ENCODE data around the gene ANGPT4. TPM values are rescaled to one million over a fixed set of nuclear protein-coding genes. Genes with fewer than 3 reads are reported as not detected.

The ANGPT4 gene
- total RNA-seq, 4 donors from 2014 or later = 0.63 to 4.7 (median 1.3) TPM

DNA sequence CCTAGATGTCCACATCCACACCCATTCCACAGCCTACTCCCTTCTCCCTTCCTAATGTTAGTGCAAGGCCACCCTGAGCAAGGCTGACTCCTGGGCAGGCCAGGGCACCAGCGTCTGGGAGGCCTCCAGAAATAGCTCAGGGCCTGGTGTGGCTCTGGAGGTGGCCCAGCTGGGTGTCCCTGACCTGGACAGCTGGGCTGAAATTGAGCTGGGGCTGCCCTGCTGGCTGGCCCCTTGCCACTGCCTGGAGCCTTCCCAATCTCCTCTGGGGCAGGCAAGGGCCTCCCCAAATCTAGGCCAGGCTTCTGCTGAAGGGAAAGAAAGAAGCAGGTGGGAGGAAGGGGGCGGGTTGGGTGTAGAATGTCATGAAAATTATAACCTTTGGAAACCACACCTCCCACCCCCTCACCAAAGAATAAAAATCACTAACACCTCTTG lies 80.5 kb downstream of the ANGPT4 start:
- peaks cover 0 to 7% of the 10 kb centered on the region in 2 donors for H3K27me3 ChIP-seq
- peaks cover 0 to 8% (median 0%) of the 10 kb centered on the region in 4 donors for H3K9me3 ChIP-seq
- no peaks in the 10 kb centered on the region for H3K36me3 ChIP-seq
- H3K4me1 ChIP-seq = peaks cover 0 to 24% (median 13%) of the 10 kb centered on the region in 4 donors
- 54 to 57% methylated on average over 2 of the region's 2 CpGs for whole genome bisulfite sequencing, 2 donors
- H3K4me3 ChIP-seq = no peak overlapping the region
- no peak for DNase-seq (ENCODE audit: low spot score in 2 of 2)
- no peak overlapping the region for H3K27ac ChIP-seq
- TF ChIP-seq POLR2A (IDR thresholded peaks at IDR 0.05) = no peak
- no peak for TF ChIP-seq CTCF (IDR thresholded peaks at IDR 0.05)
- no peak for TF ChIP-seq EP300 (IDR thresholded peaks at IDR 0.05)

DNA sequence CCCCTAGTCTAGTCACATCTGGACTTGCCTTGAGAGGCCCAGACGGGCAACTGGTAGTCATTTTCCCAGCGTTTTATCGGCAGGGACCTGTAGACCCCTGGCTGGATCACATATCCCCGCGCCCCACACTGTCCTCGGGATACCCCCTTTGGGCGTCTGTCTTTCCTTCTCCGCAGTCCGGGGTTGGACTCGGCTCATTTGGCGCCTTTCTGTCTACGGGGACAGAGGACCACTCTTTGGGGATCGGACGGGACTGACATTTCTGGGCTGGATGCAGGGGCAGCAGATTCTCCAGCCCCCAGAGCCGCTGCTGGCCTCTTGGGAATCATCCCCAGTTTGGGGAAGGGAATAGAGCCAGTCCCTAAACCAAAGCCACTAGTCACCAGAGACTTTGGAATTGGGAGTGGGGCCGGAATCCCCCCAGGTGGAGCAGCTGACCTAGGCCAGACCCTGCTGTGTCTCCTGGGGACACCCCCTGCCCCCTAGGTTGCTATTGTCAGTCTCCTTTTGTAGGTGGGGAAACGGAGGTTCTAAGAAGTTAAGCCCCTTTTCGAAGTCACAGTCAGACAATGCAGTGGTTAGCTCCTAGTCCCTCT lies 81.9 kb downstream of the ANGPT4 start:
- no peaks in the 10 kb centered on the region for H3K36me3 ChIP-seq
- WGBS, 2 donors = 6 to 7% methylated on average over 18 of the region's 18 CpGs
- peak overlapping the region in 3 of 4 donors; percentile 76 to 86 (median 84) for H3K27ac ChIP-seq
- no peaks in the 10 kb centered on the region for H3K27me3 ChIP-seq
- peaks cover 0 to 24% (median 13%) of the 10 kb centered on the region in 4 donors for H3K4me1 ChIP-seq
- peaks cover 0 to 8% (median 0%) of the 10 kb centered on the region in 4 donors for H3K9me3 ChIP-seq
- peak overlapping the region; percentile 77 to 96 (median 80) for H3K4me3 ChIP-seq
- no peak for DNase-seq (ENCODE audit: low spot score in 2 of 2)
- TF ChIP-seq EP300 (IDR thresholded peaks at IDR 0.05) (no peak), CTCF (IDR thresholded peaks at IDR 0.05) (no peak), POLR2A (IDR thresholded peaks at IDR 0.05) (no peak)

GRCh38 chr20:833450-834150 lies 82.5 kb downstream of the ANGPT4 start, which contains the start of gene FAM110A:
Gene FAM110A, plus strand, starts transcription at chr20:833715. Its CDS starts 11,090 bp downstream, at chr20:844805.
- peak; percentile 92 to 96 for DNase-seq (ENCODE audit: low spot score in 2 of 2)
- H3K4me3 ChIP-seq = peak within 1 kb of the TSS; percentile 77 to 96 (median 80)
- peak within 1 kb of the TSS in 3 of 4 donors; percentile 76 to 86 (median 84) for H3K27ac ChIP-seq
- H3K27me3 ChIP-seq = no peaks in the 10 kb centered on the region
- TF ChIP-seq EP300 (IDR thresholded peaks at IDR 0.05) (peak in 1 of 2 donors; percentile 73), CTCF (IDR thresholded peaks at IDR 0.05) (no peak), POLR2A (IDR thresholded peaks at IDR 0.05) (no peak)
- WGBS, 2 donors = 0 to 1% methylated on average over 46 to 56 of the region's 64 CpGs
- H3K36me3 ChIP-seq = no peaks in the 10 kb centered on the region
- peaks cover 0 to 8% (median 0%) of the 10 kb centered on the region in 4 donors for H3K9me3 ChIP-seq
- H3K4me1 ChIP-seq = peaks cover 0 to 24% (median 13%) of the 10 kb centered on the region in 4 donors

GRCh38 chr20:833121-833449 lies 83.0 kb downstream of the ANGPT4 start:
- no peaks in the 10 kb centered on the region for H3K36me3 ChIP-seq
- no peaks in the 10 kb centered on the region for H3K27me3 ChIP-seq
- peaks cover 0 to 3% (median 0%) of the 10 kb centered on the region in 4 donors for H3K9me3 ChIP-seq
- peak overlapping the region; percentile 77 to 96 (median 80) for H3K4me3 ChIP-seq
- TF ChIP-seq POLR2A (IDR thresholded peaks at IDR 0.05) (no peak), EP300 (IDR thresholded peaks at IDR 0.05) (no peak), CTCF (IDR thresholded peaks at IDR 0.05) (no peak)
- peak overlapping the region in 3 of 4 donors; percentile 53 to 86 (median 84) for H3K27ac ChIP-seq
- no peak for DNase-seq (ENCODE audit: low spot score in 2 of 2)
- 1% methylated on average over 4 of the region's 4 CpGs for WGBS, 2 donors
- H3K4me1 ChIP-seq = peaks cover 0 to 24% (median 13%) of the 10 kb centered on the region in 4 donors

- 95 to 96% methylated on average over 3 of the region's 3 CpGs for WGBS, 2 donors
- Histone ChIP-seq H3K4me3 (no peak overlapping the region), H3K27ac (no peak overlapping the region), H3K27me3 (no peaks in the 10 kb centered on the region), H3K4me1 (peaks cover 0 to 24% (median 13%) of the 10 kb centered on the region in 4 donors), H3K36me3 (no peaks in the 10 kb centered on the region), H3K9me3 (no peaks in the 10 kb centered on the region)
- DNase-seq (ENCODE audit: low spot score in 2 of 2) = no peak
- TF ChIP-seq POLR2A (IDR thresholded peaks at IDR 0.05) (no peak), EP300 (IDR thresholded peaks at IDR 0.05) (no peak), CTCF (IDR thresholded peaks at IDR 0.05) (no peak)
Measured at GRCh38 chr20:831956-832355, 84.2 kb downstream of the ANGPT4 start.

Data from tibial nerve (tissue), 4 donors.